Naive thymus-derived CD4-positive, alpha-beta T cell (primary cell): Measurements from ENCODE around the gene NR1I3. TPM values are rescaled to one million over a fixed set of nuclear protein-coding genes. Genes with fewer than 3 reads are reported as not detected.

ENCODE experiments used
- ATAC-seq: fragments of 150-1000 bp; cut with Tn5 transposase; 2 replicates; pipeline ENCODE4 v1.10.0; 2021; ENCODE audit warnings: mild to moderate bottlenecking, moderate library complexity
- CTCF ChIA-PET: fragments of 350-600 bp; sonication (Branson Sonifier 250); formaldehyde crosslinking; loops from one replicate; lab custom pipeline; 2021; ENCODE audit warnings: antibody characterized with exemption; lab: Charles Lee
- POLR2A ChIA-PET: fragments of 350-600 bp; sonication (Branson Sonifier 250); formaldehyde crosslinking; loops from one replicate; lab custom pipeline; 2021; ENCODE audit warnings: antibody characterized with exemption, inconsistent platforms; lab: Charles Lee
- DNase-seq, 9 donors: peaks; one replicate each; pipeline versions ENCODE4 v3.0.0 to v3.0.0-alpha.2; 2020 to 2022; ENCODE audit warnings: mixed read lengths in 1 of 9
- H3K27ac ChIP-seq: one replicate; pipeline ENCODE4 v1.7.0; 2013; ENCODE audit warnings: mild to moderate bottlenecking, low read depth, low read length, moderate library complexity
- H3K27me3 ChIP-seq, 2 donors: one replicate each; pipeline ENCODE4 v1.7.0; 2013; ENCODE audit warnings: low read length in 2 of 2, mild to moderate bottlenecking in 2 of 2, moderate library complexity in 2 of 2; ENCODE audit not compliant: control insufficient read depth in 2 of 2, insufficient read depth in 2 of 2
- H3K36me3 ChIP-seq, 3 experiments: 1 replicate in 2 of 3; 2 replicates in 1 of 3; pipeline ENCODE4 v1.7.0; 2013; ENCODE audit warnings: low read length in 3 of 3, mild to moderate bottlenecking in 3 of 3, moderate library complexity in 1 of 3; ENCODE audit not compliant: insufficient read depth in 3 of 3, control insufficient read depth in 2 of 3
- H3K4me1 ChIP-seq, 2 donors: one replicate each; pipeline ENCODE4 v1.7.0; 2013; ENCODE audit warnings: low read length in 2 of 2, mild to moderate bottlenecking in 2 of 2, moderate library complexity in 1 of 2; ENCODE audit not compliant: control insufficient read depth in 2 of 2, insufficient read depth in 2 of 2
- H3K4me3 ChIP-seq: 2 replicates; pipeline ENCODE4 v1.7.0; 2013; ENCODE audit warnings: mild to moderate bottlenecking, low read length
- H3K9me3 ChIP-seq, 3 experiments: 1 replicate in 2 of 3; 2 replicates in 1 of 3; pipeline ENCODE4 v1.7.0; 2013; ENCODE audit warnings: low read length in 3 of 3; ENCODE audit not compliant: control insufficient read depth in 2 of 3
- H3K27ac Mint-ChIP-seq, 9 donors: one replicate each; pipeline ENCODE4 v1.8.0; 2020 to 2022; ENCODE audit warnings: mixed read lengths in 9 of 9, mild to moderate bottlenecking in 8 of 9, moderate library complexity in 5 of 9, inconsistent platforms in 2 of 9
- H3K27me3 Mint-ChIP-seq, 5 donors: one replicate each; pipeline ENCODE4 v1.8.0; 2021 to 2022; ENCODE audit warnings: mixed read lengths in 5 of 5, mild to moderate bottlenecking in 1 of 5
- H3K36me3 Mint-ChIP-seq, 5 donors: one replicate each; pipeline ENCODE4 v1.8.0; 2020 to 2022; ENCODE audit warnings: mixed read lengths in 5 of 5, mild to moderate bottlenecking in 3 of 5, inconsistent platforms in 1 of 5
- H3K4me1 Mint-ChIP-seq, 7 donors: one replicate each; pipeline ENCODE4 v1.8.0; 2020 to 2022; ENCODE audit warnings: mixed read lengths in 7 of 7, mild to moderate bottlenecking in 3 of 7, inconsistent platforms in 1 of 7
- H3K4me3 Mint-ChIP-seq, 10 donors: one replicate each; pipeline ENCODE4 v1.8.0; 2020 to 2022; ENCODE audit warnings: mild to moderate bottlenecking in 10 of 10, mixed read lengths in 10 of 10, moderate library complexity in 6 of 10, inconsistent platforms in 2 of 10
- H3K9me3 Mint-ChIP-seq, 11 donors: one replicate each; pipeline ENCODE4 v1.8.0; 2020 to 2022; ENCODE audit warnings: mixed read lengths in 11 of 11, mild to moderate bottlenecking in 4 of 11, inconsistent platforms in 1 of 11, moderate library complexity in 1 of 11
- intact Hi-C, 2 donors: fragments of 100-400 bp; cut with micrococcal nuclease; formaldehyde crosslinking; loops; one replicate each; pipeline ENCODE4 v1.15.1; 2023
- polyA plus RNA-seq, 2 donors: library from polyadenylated mRNA; unstranded; fragments of 300-500 nt; fragmentation: Illumina TruSeq; gene quantifications; one replicate each; pipeline ENCODE4 v1.2.3, GENCODE V29; 2021
- total RNA-seq, 6 experiments: library from RNA in 5 of 6; stranded (reverse) in 5 of 6; gene quantifications; 1 replicate in 5 of 6; 2 replicates in 1 of 6; pipeline ENCODE4 v1.2.3 and lab custom pipeline; 2021 to 2026

The NR1I3 gene
- total and polyA plus RNA-seq, 7 experiments from 2014 or later, result not detected

DNA sequence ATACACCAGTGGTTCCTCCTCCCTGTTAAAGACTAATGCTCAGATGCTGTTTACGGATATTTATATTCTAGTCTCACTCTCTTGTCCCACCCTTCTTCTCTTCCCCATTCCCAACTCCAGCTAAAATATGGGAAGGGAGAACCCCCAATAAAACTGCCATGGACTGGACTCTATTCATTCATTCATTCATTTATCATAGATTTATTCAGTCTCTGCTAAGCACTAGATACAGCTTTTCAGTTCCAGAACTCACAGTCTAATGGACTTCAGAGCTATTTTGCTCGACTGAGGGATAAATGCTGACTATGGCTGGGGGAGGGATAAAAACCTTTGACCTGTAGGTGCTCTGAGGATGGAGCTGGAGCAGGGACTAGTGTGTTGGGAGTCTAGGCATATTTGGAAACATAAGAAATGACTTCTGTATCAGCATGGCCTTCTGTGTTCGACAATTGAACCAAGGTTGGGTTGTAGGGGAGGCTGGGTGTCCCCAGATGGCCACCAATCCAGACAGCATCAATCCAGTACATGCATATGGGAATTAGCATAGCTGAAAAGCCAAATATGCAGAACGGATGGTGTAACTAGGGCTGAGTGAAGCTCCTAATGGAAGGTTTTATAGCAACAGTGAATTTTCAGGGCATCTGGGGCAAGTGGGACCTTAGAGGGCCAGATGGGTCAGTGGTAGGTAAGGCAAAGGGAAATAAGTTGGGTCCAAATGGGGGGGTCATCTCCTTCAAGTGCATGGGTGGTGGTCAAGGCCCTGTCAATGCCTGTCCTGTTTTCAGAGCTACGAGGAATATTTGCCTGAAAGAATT, 18.7 kb downstream of the NR1I3 start:
- Mint-ChIP-seq H3K9me3 (no peaks in the 10 kb centered on the region), H3K4me1 (peaks cover 31 to 76% (median 68%) of the 10 kb centered on the region in 7 donors), H3K27me3 (no peaks in the 10 kb centered on the region), H3K27ac (peak overlapping the region in 8 of 9 donors; percentile 85 to 99 (median 92)), H3K36me3 (peaks cover 0 to 8% (median 3%) of the 10 kb centered on the region in 5 donors), H3K4me3 (peak overlapping the region in 8 of 10 donors; percentile 8 to 70 (median 64))
- ChIA-PET POLR2A (interaction anchor here (0.5 to 16.8 kb wide), 7 partner anchors 20 to 188 kb away, joined by 3 to 508 read pairs (median 6); partner anchors contain the start of genes ADAMTS4 and NDUFS2), CTCF (interaction anchor here (0.6 to 3.8 kb wide), 14 partner anchors 9 to 506 kb away, joined by 3 to 19 read pairs (median 4); partner anchors contain the start of gene NDUFS2)
- no peaks in the 10 kb centered on the region for H3K27me3 ChIP-seq
- intact Hi-C loops, result no loop called here
- peak overlapping the region; percentile 52 for H3K27ac ChIP-seq
- H3K4me1 ChIP-seq, result peaks cover 0 to 45% of the 10 kb centered on the region in 2 donors
- no peak for DNase-seq
- peaks cover 0 to 6% (median 0%) of the 10 kb centered on the region in 3 experiments for H3K36me3 ChIP-seq
- no peaks in the 10 kb centered on the region for H3K9me3 ChIP-seq
- H3K4me3 ChIP-seq, result no peak overlapping the region
- no peak for ATAC-seq

DNA sequence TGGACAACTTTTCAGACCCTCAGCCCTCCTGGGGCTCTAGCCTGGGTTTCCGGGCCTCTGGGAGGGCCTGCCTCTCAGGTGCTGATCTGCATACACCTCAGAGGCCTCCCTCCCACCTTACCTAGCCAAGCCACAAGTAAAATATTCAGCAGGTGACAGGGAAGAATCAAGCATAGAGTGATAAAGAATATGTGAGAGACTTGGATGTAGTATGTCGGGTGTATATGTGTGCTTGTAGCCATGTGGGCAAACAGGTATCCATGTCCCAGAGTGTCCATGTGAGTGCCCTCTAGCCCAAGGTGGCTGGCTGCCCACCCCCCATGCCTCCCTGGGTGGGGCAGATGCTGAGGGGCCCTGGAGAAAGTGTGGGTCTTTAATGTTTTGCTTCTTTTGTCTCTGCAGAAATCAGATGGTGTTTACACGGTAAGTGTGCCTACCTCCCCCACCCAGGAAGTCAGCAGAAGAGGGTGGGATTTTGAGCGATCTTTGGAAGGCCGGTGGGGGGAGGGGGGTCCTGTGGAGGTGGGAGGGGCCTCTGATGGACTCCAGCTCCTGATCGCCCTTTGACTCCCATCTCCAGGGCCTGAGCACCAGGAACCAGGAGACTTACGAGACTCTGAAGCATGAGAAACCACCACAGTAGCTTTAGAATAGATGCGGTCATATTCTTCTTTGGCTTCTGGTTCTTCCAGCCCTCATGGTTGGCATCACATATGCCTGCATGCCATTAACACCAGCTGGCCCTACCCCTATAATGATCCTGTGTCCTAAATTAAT, 19.5 kb downstream of the NR1I3 start:
- Mint-ChIP-seq H3K36me3 (peaks cover 0 to 15% (median 10%) of the 10 kb centered on the region in 5 donors), H3K9me3 (no peaks in the 10 kb centered on the region), H3K4me1 (peaks cover 31 to 69% (median 60%) of the 10 kb centered on the region in 7 donors), H3K4me3 (peak overlapping the region in 9 of 10 donors; percentile 21 to 72 (median 65)), H3K27me3 (no peaks in the 10 kb centered on the region), H3K27ac (peak overlapping the region; percentile 64 to 99 (median 91))
- H3K4me3 ChIP-seq, result peak overlapping the region; percentile 19
- CTCF ChIA-PET, result interaction anchor here (1.1 to 3.8 kb wide), 9 partner anchors 8 to 164 kb away, joined by 3 to 19 read pairs (median 5); partner anchors contain the start of gene NDUFS2
- H3K27me3 ChIP-seq, result no peaks in the 10 kb centered on the region
- ATAC-seq (no peak), DNase-seq (peak in 3 of 9 donors; percentile 16 to 29 (median 27))
- peaks cover 0 to 45% of the 10 kb centered on the region in 2 donors for H3K4me1 ChIP-seq
- POLR2A ChIA-PET, result interaction anchor here (1.0 to 16.8 kb wide), 7 partner anchors 8 to 171 kb away, joined by 3 to 508 read pairs (median 8); partner anchors contain the start of genes ADAMTS4, NDUFS2 and TOMM40L
- H3K9me3 ChIP-seq, result no peaks in the 10 kb centered on the region
- H3K27ac ChIP-seq, result peak overlapping the region; percentile 52
- intact Hi-C loops, result no loop called here
- H3K36me3 ChIP-seq, result peaks cover 0 to 14% (median 4%) of the 10 kb centered on the region in 3 experiments

DNA sequence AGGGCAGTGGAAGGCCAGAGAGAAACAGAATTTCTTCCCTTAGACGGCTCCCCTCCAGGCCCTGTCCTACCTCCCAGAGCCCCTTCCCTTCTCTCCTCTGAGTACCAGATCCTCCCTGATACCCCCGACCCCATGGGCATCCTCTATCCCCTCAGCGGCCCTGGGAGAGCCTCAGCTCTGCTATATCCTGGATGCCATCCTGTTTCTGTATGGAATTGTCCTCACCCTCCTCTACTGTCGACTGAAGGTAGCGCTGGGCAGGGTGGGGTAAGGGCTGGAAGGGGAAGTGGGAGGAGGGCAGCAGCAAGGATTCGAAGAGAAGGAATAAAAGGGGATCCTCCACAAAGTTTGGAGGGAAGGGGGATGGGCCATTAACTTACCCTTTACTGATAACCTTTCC, 20.2 kb downstream of the NR1I3 start:
- H3K4me1 Mint-ChIP-seq, result peaks cover 31 to 66% (median 55%) of the 10 kb centered on the region in 7 donors

DNA sequence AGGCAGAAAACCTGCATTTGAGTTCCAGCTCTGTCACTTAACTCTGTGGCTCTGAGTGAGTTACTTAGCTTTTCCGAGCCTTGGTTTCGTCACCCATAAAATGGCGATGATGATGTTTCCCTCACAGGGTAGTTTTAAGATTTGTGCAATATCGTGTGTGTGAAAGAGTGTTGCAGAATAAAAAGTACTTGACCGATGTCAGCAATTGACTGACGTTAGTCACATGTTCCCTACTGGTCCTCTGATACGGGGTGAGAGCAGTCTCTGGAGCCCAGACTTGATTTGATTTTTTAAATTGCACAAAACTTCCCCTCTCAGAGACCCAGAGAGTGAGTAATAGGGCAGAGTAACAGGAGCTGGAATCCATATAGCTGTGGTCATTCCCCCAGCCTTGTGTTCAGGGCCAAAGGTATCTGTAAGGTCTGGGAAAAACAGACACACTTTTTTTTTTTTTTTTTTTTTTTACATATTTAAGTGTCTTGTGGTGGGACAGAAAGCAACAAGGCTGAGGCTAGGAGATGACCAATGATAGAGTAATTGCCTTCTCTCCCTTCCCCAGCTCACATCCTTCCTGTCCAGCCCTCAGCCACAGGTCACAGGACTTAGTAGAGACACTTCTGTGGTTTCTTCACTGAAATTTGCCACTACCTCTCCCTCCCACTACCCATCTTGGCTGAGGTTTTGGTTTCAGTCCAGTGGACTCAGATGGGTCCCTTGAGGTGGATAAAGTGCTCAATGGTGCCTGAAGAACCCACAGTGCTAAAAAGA, 20.9 kb downstream of the NR1I3 start:
- H3K27ac Mint-ChIP-seq, result peak overlapping the region; percentile 51 to 99 (median 91)
- peaks cover 3 to 24% (median 18%) of the 10 kb centered on the region in 5 donors for H3K36me3 Mint-ChIP-seq
- ATAC-seq (peak; percentile 82), DNase-seq (no peak)
- Histone ChIP-seq H3K27me3 (no peaks in the 10 kb centered on the region), H3K4me1 (peaks cover 0 to 45% of the 10 kb centered on the region in 2 donors), H3K9me3 (no peaks in the 10 kb centered on the region), H3K4me3 (no peak overlapping the region), H3K36me3 (peaks cover 3 to 28% (median 9%) of the 10 kb centered on the region in 3 experiments), H3K27ac (peak overlapping the region; percentile 52)
- CTCF ChIA-PET, result interaction anchor here (0.7 to 3.8 kb wide), 7 partner anchors 8 to 97 kb away, joined by 3 to 24 read pairs (median 4); partner anchors contain the start of genes PPOX, SDHC and TOMM40L
- intact Hi-C loops, result no loop called here
- H3K4me3 Mint-ChIP-seq, result peak overlapping the region in 7 of 10 donors; percentile 8 to 73 (median 67)
- POLR2A ChIA-PET, result interaction anchor here (0.8 to 16.8 kb wide), 7 partner anchors 9 to 172 kb away, joined by 3 to 508 read pairs (median 8); partner anchors contain the start of genes ADAMTS4, NDUFS2, SDHC and TOMM40L
- H3K9me3 Mint-ChIP-seq, result no peaks in the 10 kb centered on the region
- no peaks in the 10 kb centered on the region for H3K27me3 Mint-ChIP-seq
- peaks cover 31 to 64% (median 54%) of the 10 kb centered on the region in 7 donors for H3K4me1 Mint-ChIP-seq

More for the DNA sequence above, 20.2 kb downstream of the NR1I3 start:
- H3K9me3 ChIP-seq, result no peaks in the 10 kb centered on the region
- H3K27me3 ChIP-seq, result no peaks in the 10 kb centered on the region
- H3K36me3 ChIP-seq, result peaks cover 0 to 21% (median 9%) of the 10 kb centered on the region in 3 experiments
- peak overlapping the region; percentile 64 to 99 (median 91) for H3K27ac Mint-ChIP-seq
- peak overlapping the region; percentile 52 for H3K27ac ChIP-seq
- peaks cover 3 to 22% (median 16%) of the 10 kb centered on the region in 5 donors for H3K36me3 Mint-ChIP-seq
- DNase-seq (no peak), ATAC-seq (no peak)
- ChIA-PET POLR2A (interaction anchor here (1.1 to 16.8 kb wide), 5 partner anchors 8 to 96 kb away, joined by 3 to 508 read pairs (median 16); partner anchors contain the start of genes ADAMTS4, NDUFS2, SDHC and TOMM40L), CTCF (interaction anchor here (0.7 to 3.8 kb wide), 4 partner anchors 11 to 97 kb away, joined by 3 to 19 read pairs (median 4); partner anchors contain the start of gene SDHC)
- H3K9me3 Mint-ChIP-seq, result no peaks in the 10 kb centered on the region
- intact Hi-C loops, result no loop called here
- no peaks in the 10 kb centered on the region for H3K27me3 Mint-ChIP-seq
- H3K4me3 Mint-ChIP-seq, result peak overlapping the region in 6 of 10 donors; percentile 21 to 72 (median 66)
- no peak overlapping the region for H3K4me3 ChIP-seq
- peaks cover 0 to 45% of the 10 kb centered on the region in 2 donors for H3K4me1 ChIP-seq

DNA sequence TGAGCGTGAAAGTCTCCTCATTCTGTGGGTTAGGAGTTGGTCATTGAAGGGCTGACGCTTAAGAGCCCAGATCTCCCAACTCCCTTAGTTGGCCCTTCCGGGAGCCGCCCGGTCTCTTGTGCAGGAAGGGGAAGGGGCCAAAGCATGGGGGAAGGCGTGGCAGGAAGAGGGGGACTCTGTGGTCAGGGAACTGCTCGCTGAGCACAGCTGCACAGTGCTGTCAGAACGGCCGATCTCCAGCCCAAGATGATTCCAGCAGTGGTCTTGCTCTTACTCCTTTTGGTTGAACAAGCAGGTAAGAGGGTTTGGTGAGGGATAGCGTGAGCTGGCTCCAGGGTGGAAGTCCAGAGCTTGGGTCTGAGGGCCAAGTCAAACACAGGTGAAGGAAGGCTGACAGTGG, 22.9 kb downstream of the NR1I3 start, which contains the start of gene FCER1G:
Gene FCER1G, plus strand, starts transcription at position 220 of the 400 bp plus-strand sequence. Its CDS starts 27 bp downstream, at position 247.
- POLR2A ChIA-PET, result interaction anchor here (0.8 to 16.8 kb wide), 4 partner anchors 9 to 585 kb away, joined by 3 to 508 read pairs (median 11); partner anchors contain the start of genes ADAMTS4, NDUFS2 and TOMM40L
- H3K9me3 ChIP-seq, result no peaks in the 10 kb centered on the region
- H3K4me3 Mint-ChIP-seq, result peak within 1 kb of the TSS in 7 of 10 donors; percentile 18 to 83 (median 44)
- no peak for DNase-seq
- H3K4me1 Mint-ChIP-seq, result peaks cover 32 to 61% (median 50%) of the 10 kb centered on the region in 7 donors
- H3K27me3 ChIP-seq, result no peaks in the 10 kb centered on the region
- peaks cover 0 to 39% of the 10 kb centered on the region in 2 donors for H3K4me1 ChIP-seq
- intact Hi-C loops, result no loop called here
- no peaks in the 10 kb centered on the region for H3K27me3 Mint-ChIP-seq
- CTCF ChIA-PET, result interaction anchor here (0.8 to 2.7 kb wide), 2 partner anchors 10 to 76 kb away, joined by 7 to 24 read pairs; partner anchors contain the start of gene TOMM40L
- H3K27ac ChIP-seq, result no peak within 1 kb of the TSS
- no peaks in the 10 kb centered on the region for H3K9me3 Mint-ChIP-seq
- peak within 1 kb of the TSS; percentile 63 to 99 (median 78) for H3K27ac Mint-ChIP-seq
- peak; percentile 51 for ATAC-seq
- H3K4me3 ChIP-seq, result no peak within 1 kb of the TSS
- peaks cover 19 to 48% (median 22%) of the 10 kb centered on the region in 3 experiments for H3K36me3 ChIP-seq
- peaks cover 8 to 37% (median 25%) of the 10 kb centered on the region in 5 donors for H3K36me3 Mint-ChIP-seq
